ENCODE data around the gene WBP2. TPM values are rescaled to one million over a fixed set of nuclear protein-coding genes. Genes with fewer than 3 reads are reported as not detected.

WBP2 gene
- total and polyA plus RNA-seq, 2 of the 13 experiments (the other 11 are each of a cell fraction or from before 2014, with no cell fraction given): 29.2 to 29.5 TPM

- H3K27ac ChIP-seq (ENCODE audit: extremely low read length, insufficient read depth, low read length): peak overlapping the region; percentile 47
- H3K4me3 ChIP-seq (replicated peaks in 1 of 3; ENCODE audit: insufficient read depth in 1 of 3, low read depth in 2 of 3, low read length in 3 of 3): no peak overlapping the region
- ChIA-PET CTCF (ENCODE audit: low intra/inter-chr PET ratio, low total read pairs) (no interaction called here), POLR2A (interaction anchor here (0.9 to 4.8 kb wide), 7 partner anchors 11 to 81 kb away, joined by 3 to 52 read pairs (median 4); partner anchors contain the start of gene UNK)
- peaks cover 60% of the 10 kb centered on the region for H3K79me2 ChIP-seq (ENCODE audit: insufficient read depth, low read length)
- H4K20me1 ChIP-seq (ENCODE audit: insufficient read depth, low read length): 0 out of 2 replicates have a peak, but pooled peaks cover 5% of the 10 kb centered on the region
- FAIRE-seq (peak; percentile 65), DNase-seq (ENCODE audit: low spot score) (no peak), ATAC-seq (peak; percentile 54)
- no peaks in the 10 kb centered on the region for H3K27me3 ChIP-seq (ENCODE audit: control insufficient read depth in 1 of 2, insufficient read depth in 2 of 2, low read length in 2 of 2)
- no peak overlapping the region for H2AFZ ChIP-seq (ENCODE audit: low read length)
- peak overlapping the region; percentile 14; the same call in 1 of the 2 replicates for H3K4me2 ChIP-seq (ENCODE audit: low read depth, low read length)
- H3K36me3 ChIP-seq (replicated peaks in 1 of 2; ENCODE audit: control insufficient read depth in 1 of 2, insufficient read depth in 2 of 2, low read length in 2 of 2): peaks cover 14 to 61% of the 10 kb centered on the region in 2 experiments
- H3K4me1 ChIP-seq (ENCODE audit: insufficient read depth, low read length): peaks cover 18% of the 10 kb centered on the region
- intact Hi-C loops (cut with micrococcal nuclease; ENCODE audit: unreplicated experiment) (no loop called here), in situ Hi-C loops (cut with HindIII; ENCODE audit: extremely low pct_ligation_motif_present, low pct_unique_long_range_greater_than_20kb) (no loop called here)
- BruUV-seq (replicated peaks): TSS peak; percentile 2
- 65% methylated on average over 8 of the region's 8 CpGs for WGBS (ENCODE audit: low lambda C conversion rate)
- no peak overlapping the region for H3K9ac ChIP-seq (ENCODE audit: insufficient read depth, low read depth, low read length)
- no peaks in the 10 kb centered on the region for H3K9me3 ChIP-seq (ENCODE audit: low read length)
- TF ChIP-seq, protein P1, sequence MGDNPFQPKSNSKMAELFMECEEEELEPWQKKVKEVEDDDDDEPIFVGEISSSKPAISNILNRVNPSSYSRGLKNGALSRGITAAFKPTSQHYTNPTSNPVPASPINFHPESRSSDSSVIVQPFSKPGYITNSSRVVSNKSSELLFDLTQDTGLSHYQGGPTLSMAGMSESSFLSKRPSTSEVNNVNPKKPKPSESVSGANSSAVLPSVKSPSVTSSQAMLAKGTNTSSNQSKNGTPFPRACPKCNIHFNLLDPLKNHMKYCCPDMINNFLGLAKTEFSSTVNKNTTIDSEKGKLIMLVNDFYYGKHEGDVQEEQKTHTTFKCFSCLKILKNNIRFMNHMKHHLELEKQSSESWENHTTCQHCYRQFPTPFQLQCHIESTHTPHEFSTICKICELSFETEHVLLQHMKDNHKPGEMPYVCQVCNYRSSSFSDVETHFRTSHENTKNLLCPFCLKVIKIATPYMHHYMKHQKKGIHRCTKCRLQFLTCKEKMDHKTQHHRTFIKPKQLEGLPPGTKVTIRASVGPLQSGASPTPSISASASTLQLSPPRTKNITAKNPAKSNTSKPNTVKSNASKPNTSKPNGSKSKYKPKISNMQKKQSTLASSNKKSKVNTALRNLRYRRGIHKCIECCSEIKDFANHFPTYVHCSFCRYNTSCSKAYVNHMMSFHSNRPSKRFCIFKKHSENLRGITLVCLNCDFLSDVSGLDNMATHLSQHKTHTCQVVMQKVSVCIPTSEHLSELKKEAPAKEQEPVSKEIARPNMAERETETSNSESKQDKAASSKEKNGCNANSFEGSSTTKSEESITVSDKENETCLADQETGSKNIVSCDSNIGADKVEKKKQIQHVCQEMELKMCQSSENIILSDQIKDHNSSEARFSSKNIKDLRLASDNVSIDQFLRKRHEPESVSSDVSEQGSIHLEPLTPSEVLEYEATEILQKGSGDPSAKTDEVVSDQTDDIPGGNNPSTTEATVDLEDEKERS (CRISPR knock-in tag; IDR thresholded peaks at IDR 0.05): 0 out of 2 replicates have a peak, but pooled peaks have one; percentile 31
- TF ChIP-seq SAP130 (CRISPR knock-in tag; IDR thresholded peaks at IDR 0.05; ENCODE audit: low read depth) (0 out of 2 replicates have a peak, but pooled peaks have one; percentile 29), ZNF3 (CRISPR knock-in tag; IDR thresholded peaks at IDR 0.05) (no peak), EP300 (IDR thresholded peaks at IDR 0.05; ENCODE audit: low read depth in 2 of 2, low read length in 2 of 2) (no peak), EP300 (CRISPR knock-in tag; IDR thresholded peaks at IDR 0.05; ENCODE audit: borderline replicate concordance) (no peak), ZFP1 (CRISPR knock-in tag; IDR thresholded peaks at IDR 0.05) (no peak), ZMYM3 (CRISPR knock-in tag; IDR thresholded peaks at IDR 0.05) (peak; percentile 73), ZNF260 (CRISPR knock-in tag; IDR thresholded peaks at IDR 0.05; ENCODE audit: borderline replicate concordance, low read depth) (no peak), NR2F1 (CRISPR knock-in tag; IDR thresholded peaks at IDR 0.05) (0 out of 4 replicates have a peak, but pooled peaks of 1 of the 2 experiments have one; percentile 9), ATF7 (IDR thresholded peaks at IDR 0.05) (peak; percentile 63), ATF7 (CRISPR knock-in tag; IDR thresholded peaks at IDR 0.05) (no peak), ZNF574 (CRISPR knock-in tag; IDR thresholded peaks at IDR 0.05) (0 out of 2 replicates have a peak, but pooled peaks have one; percentile 31), SOX6 (IDR thresholded peaks at IDR 0.05) (no peak), SOX6 (CRISPR knock-in tag; IDR thresholded peaks at IDR 0.05) (peak; percentile 32; the same call in 1 of the 2 replicates), ZNF660 (CRISPR knock-in tag; IDR thresholded peaks at IDR 0.05; ENCODE audit: borderline replicate concordance, low read depth) (no peak), YEATS2 (CRISPR knock-in tag; IDR thresholded peaks at IDR 0.05; ENCODE audit: borderline replicate concordance) (no peak), HDAC2 (CRISPR knock-in tag; IDR thresholded peaks at IDR 0.05) (0 out of 2 replicates have a peak, but pooled peaks have one; percentile 43)
Measured at GRCh38 chr17:75795820-75796607, 59.1 kb downstream of the WBP2 start.

Data from HepG2 (cell line).